LHCN-M2 (cell line): Measurements from ENCODE around the gene BIRC3. TPM values are rescaled to one million over a fixed set of nuclear protein-coding genes. Genes with fewer than 3 reads are reported as not detected.
"Not testable (repeated sequence)": the region's sequence is repeated elsewhere in the genome, so short reads cannot be mapped to it uniquely, and the experiment has no call there.

Source experiments
- DNase-seq: peaks from one replicate; pipeline ENCODE4 v3.0.0-alpha.2; 2012; ENCODE audit warnings: low read depth
- total RNA-seq: library from RNA; depleted of rRNA; stranded (reverse); fragments of >200 nt; gene quantifications from 2 replicates; pipeline ENCODE4 v1.2.3, GENCODE V29; 2014

BIRC3 gene
- total RNA-seq, 1 experiment from 2014 or later, result 0.40 TPM

DNA sequence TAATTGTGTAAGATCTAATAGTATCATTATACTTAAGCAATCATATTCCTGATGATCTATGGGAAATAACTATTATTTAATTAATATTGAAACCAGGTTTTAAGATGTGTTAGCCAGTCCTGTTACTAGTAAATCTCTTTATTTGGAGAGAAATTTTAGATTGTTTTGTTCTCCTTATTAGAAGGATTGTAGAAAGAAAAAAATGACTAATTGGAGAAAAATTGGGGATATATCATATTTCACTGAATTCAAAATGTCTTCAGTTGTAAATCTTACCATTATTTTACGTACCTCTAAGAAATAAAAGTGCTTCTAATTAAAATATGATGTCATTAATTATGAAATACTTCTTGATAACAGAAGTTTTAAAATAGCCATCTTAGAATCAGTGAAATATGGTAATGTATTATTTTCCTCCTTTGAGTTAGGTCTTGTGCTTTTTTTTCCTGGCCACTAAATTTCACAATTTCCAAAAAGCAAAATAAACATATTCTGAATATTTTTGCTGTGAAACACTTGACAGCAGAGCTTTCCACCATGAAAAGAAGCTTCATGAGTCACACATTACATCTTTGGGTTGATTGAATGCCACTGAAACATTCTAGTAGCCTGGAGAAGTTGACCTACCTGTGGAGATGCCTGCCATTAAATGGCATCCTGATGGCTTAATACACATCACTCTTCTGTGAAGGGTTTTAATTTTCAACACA is 6.4 kb downstream of the BIRC3 start:
- peak; percentile 82 for DNase-seq

GRCh38 chr11:102325088-102325487 is 7.8 kb downstream of the BIRC3 start:
- no peak for DNase-seq

GRCh38 chr11:102328748-102329147 is 11.5 kb downstream of the BIRC3 start:
- DNase-seq, result no peak

GRCh38 chr11:102330231-102330630 is 12.9 kb downstream of the BIRC3 start:
- no peak for DNase-seq

GRCh38 chr11:102331341-102331740 is 14.1 kb downstream of the BIRC3 start:
- no peak for DNase-seq

DNA sequence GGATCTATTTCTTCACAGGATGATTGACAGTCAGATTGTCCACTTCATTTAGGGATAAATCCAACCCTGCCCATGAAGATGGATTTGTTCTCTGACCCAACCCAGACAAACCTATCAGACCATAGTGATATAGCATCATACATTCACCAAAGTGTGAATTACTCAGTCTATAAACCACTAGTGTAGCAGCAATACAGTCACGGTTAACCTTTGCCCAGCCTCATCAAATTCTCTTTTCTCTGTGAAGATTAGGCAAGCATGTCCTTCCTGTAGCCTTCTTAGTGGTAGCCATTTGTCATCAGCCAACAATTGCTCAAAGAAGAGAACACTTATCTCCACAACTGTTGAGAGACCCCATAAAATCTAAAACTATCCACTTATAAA is 15.3 kb downstream of the BIRC3 start:
- no peak for DNase-seq

- no peak for DNase-seq
Observed at GRCh38 chr11:102338479-102339010, 21.3 kb downstream of the BIRC3 start.

DNA sequence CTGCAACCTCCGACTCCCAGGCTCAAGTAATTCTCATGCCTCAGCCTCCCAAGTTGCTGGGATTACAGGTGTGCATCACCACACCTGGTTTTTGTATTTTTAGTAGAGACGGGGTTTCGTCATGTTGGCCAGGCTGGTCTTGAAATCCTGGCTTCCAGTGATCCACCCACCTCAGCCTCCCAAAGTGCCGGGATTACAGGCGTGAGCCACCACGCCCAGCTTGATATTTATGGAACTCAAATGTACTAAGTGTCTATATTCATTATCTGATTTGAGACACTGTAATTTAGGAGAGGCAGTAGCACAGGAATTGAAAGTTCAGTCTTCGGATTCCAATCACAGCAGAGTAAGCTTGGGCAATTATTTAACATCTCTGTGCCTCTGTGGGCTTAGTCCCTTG is 24.0 kb downstream of the BIRC3 start:
- not testable (repeated sequence) for DNase-seq

DNA sequence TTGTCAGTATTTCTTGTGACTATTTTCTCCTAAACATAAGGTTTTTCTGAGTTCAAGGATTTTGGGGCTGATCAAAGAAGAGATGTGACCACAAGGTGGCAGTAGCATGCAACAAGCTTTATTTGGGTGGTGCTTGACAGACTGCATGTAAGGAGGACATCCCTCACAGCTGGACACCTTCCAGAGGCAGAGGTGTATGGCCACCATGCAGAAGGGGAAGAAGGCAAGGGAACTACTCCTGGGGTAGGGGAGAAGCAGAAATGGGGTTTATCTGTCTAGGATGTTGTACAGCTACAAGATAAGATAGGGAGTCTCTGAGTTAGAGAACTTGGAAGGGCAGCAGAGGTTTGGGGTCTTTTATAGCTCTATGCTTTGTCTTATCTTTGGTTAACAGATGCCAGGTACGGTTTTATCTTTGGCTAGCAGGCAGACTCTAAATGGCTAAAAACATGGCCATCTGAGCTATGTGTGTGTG is 24.6 kb downstream of the BIRC3 start:
- peak; percentile 84 for DNase-seq

- no peak for DNase-seq
Observed at GRCh38 chr11:102343809-102344208, 26.5 kb downstream of the BIRC3 start.

DNA sequence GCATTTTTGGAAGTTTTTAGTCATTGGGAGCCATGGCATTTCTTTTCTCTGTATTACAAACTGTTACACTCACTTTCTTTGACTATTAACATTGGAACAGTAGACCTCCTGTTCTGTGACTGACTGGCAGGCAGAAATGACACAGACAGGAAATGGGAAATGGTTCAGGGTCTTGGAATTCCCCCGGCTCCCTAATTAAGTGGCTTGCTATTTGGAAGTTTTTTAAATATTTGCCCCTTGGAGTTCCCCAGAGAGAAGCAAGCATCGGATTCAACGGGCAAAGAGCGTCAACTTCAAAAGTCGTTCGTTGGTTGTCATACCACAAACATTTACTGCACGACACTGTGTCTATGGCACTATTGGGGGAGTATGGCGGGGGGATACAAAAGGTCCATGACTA is 28.6 kb downstream of the BIRC3 start:
- DNase-seq, result peak; percentile 76

DNA sequence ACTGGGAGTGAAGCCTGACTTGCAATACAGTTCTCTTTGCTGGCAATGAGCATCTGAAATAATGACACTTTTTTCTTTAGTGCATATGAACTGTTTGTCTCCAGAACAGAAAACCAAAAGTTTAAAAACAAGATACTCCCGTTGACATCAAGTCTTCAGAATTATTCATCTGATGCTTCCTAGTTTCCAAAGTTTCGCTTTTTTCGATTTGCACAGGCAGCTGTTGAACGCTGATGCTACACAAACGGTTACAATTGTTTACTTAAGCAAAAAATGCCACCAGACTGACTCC is 29.1 kb downstream of the BIRC3 start:
- DNase-seq, result no peak

DNA sequence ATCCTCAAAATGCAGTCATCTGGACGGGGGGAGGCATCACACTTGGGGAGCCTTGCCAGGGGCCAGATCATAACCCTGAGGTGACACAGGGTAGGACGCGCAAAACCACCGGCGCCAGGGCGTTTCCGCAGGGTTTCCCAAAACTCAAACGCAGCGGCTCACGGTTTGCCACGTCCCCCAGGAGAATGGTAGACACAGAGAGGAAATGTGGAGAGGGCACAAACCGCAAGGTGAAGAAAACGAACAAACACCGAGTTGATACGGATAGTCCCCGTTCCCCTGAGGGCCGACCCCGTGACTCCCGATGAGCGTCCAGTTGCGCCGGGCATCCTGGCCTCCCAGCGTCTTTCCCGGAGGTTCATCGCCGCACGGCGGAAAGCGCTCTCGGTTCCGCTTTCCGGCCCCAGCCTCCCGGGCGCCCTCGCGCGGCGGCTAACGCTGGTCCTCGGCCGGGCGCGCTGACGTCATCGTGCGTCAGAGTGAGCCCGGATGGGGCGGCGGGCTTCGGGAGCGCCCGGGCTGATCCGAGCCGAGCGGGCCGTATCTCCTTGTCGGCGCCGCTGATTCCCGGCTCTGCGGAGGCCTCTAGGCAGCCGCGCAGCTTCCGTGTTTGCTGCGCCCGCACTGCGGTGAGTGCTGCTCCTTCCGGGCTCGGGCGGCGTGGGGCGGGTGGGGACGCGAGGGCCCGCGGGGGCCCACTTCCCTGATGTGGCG is 29.6 kb downstream of the BIRC3 start, which contains the start of gene BIRC2:
TSS of gene BIRC2 (plus strand) at position 467 of the 714 bp plus-strand sequence. CDS start 2,641 bp downstream, outside the sequence.
- peak; percentile 93 for DNase-seq

DNA sequence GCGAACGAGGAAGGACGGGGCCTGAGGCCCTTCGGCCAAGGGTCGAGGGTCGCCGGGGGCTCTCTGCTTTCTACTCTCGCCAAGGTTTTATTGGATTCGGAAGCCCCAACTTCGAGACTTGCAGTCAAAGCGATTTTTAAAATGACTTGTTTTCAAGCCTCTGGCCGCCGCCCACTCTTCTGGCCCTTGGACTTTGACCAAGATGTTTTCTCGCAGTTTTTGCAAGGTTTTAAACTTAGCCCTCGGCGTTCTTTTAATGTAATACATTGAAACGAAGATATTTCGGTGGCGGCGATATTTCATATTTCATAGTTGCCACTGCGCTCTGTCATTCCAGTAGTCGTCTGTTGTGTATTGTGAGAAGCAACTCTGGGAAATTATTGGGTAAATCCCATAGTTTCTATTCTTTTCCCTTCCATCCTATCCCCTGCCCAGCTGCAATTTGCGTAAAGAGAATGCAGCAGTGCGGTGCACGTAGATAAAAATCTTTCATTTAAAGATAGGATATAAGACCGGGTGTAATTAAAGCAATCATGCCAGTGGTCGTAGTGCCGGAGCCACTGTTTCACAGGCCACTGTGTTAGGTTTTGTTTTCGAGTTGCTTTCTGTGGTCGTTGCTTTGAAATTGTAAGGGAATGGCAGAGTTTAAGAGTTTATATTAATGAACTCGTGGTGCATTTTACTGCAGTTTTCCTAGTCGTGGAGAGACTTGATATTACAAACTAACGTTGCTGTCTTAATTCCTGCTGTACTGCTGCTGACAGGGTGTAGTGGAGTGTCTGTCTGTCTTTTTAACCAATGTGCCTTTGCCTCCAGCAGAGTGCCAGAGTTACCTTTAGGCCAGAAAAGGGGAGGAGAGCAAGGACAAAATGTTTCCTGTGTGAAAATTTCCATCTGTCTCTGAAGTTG is 30.4 kb downstream of the BIRC3 start:
- DNase-seq, result peak; percentile 46

DNA sequence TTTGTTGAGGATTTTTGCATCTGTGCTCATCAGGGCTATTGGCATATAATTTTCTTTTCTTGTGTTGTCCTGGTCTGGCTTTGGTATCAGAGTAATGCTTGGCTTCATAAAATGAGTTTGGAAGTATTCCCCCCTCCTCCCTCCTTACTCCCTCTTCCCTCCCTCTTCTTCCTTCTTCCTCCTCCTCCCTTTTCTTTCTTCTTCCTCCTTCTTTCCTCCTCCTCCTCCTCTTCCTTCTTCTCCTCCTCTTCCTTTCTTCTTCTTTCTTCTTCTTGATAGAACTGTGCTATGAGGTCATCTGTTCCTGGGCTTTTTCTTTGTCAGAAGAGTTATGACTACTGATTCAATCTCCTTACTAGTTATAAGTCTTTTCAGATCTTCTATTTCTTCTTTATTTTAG is 39.8 kb downstream of the BIRC3 start:
- no peak for DNase-seq

- DNase-seq, result no peak
Observed at GRCh38 chr11:102359372-102359771, 42.1 kb downstream of the BIRC3 start.

DNA sequence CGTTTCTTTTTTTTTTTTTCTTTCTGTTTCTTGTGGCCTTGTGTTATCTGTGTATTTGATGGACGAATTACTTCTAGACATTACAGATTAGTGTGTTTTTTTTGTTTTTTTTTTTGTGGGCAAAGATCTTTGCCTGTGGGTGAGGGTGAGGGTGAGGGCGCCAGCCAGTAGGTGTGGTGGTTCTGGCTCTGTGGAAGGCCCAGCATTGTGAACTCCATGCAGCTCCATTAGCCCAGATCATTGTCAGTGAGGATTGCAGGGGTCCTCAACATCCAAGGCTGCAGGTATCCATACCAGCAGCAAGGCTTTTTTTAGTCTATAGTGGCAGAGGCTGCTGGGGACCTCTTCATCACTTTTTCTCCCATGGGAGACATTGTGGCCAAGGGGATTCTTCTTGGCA is 43.4 kb downstream of the BIRC3 start:
- DNase-seq, result no peak

- DNase-seq, result no peak
Observed at GRCh38 chr11:102361086-102362031, 44.1 kb downstream of the BIRC3 start.

DNA sequence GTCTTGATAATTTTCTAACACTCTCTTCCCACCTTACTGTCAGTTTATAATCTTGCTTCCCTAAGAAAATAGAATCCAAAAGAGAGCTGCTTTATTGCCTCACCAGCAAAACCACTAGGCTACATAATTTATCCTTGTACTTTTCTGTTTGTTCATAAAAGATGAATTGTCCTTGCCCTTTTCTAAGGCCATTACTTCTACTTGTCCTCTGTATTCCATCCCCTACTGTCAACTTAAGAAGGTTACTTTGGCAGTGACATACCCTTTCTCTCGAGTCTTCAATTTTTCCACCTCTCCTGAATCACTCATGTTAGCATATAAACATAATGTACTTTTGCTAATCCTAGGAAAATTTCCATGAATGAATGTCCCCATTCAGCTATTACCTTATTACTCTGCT is 47.7 kb downstream of the BIRC3 start:
- no peak for DNase-seq

GRCh38 chr11:102367364-102367763 is 50.1 kb downstream of the BIRC3 start:
- DNase-seq, result peak; percentile 21

- no peak for DNase-seq
Observed at GRCh38 chr11:102368472-102368871, 51.2 kb downstream of the BIRC3 start.
